ENCODE measurements around the gene OAT.

OAT gene

GRCh38 chr10:124367936-124368335 is 50.8 kb downstream of the OAT start:
- no peak for TF ChIP-seq SPI1 (IDR thresholded peaks at IDR 0.05; ENCODE audit: borderline replicate concordance, low read depth)
- TF ChIP-seq GABPA (IDR thresholded peaks at IDR 0.05; ENCODE audit: low read depth), result no peak
- no peak for TF ChIP-seq POLR2AphosphoS5 (IDR thresholded peaks at IDR 0.05; ENCODE audit: low read depth)
- DNase-seq (ENCODE audit: low read depth in 1 of 2, low spot score in 1 of 2), result no peak
- Histone ChIP-seq H3K27me3 (ENCODE audit: insufficient read depth, poor library complexity, severe bottlenecking) (peaks cover 10% of the 10 kb centered on the region), H3K27ac (replicated peaks) (no peak overlapping the region), H3K4me3 (replicated peaks; ENCODE audit: insufficient read depth, low read length) (no peak overlapping the region)

- Histone ChIP-seq H3K27me3 (ENCODE audit: insufficient read depth, poor library complexity, severe bottlenecking) (peaks cover 10% of the 10 kb centered on the region), H3K27ac (replicated peaks) (no peak overlapping the region), H3K4me3 (replicated peaks; ENCODE audit: insufficient read depth, low read length) (no peak overlapping the region)
- TF ChIP-seq SPI1 (IDR thresholded peaks at IDR 0.05; ENCODE audit: borderline replicate concordance, low read depth), result no peak
- TF ChIP-seq POLR2AphosphoS5 (IDR thresholded peaks at IDR 0.05; ENCODE audit: low read depth), result no peak
- TF ChIP-seq REST (IDR thresholded peaks at IDR 0.05; ENCODE audit: insufficient replicate concordance, low read depth), result no peak
- no peak for TF ChIP-seq GABPA (IDR thresholded peaks at IDR 0.05; ENCODE audit: low read depth)
- TF ChIP-seq, protein P1, sequence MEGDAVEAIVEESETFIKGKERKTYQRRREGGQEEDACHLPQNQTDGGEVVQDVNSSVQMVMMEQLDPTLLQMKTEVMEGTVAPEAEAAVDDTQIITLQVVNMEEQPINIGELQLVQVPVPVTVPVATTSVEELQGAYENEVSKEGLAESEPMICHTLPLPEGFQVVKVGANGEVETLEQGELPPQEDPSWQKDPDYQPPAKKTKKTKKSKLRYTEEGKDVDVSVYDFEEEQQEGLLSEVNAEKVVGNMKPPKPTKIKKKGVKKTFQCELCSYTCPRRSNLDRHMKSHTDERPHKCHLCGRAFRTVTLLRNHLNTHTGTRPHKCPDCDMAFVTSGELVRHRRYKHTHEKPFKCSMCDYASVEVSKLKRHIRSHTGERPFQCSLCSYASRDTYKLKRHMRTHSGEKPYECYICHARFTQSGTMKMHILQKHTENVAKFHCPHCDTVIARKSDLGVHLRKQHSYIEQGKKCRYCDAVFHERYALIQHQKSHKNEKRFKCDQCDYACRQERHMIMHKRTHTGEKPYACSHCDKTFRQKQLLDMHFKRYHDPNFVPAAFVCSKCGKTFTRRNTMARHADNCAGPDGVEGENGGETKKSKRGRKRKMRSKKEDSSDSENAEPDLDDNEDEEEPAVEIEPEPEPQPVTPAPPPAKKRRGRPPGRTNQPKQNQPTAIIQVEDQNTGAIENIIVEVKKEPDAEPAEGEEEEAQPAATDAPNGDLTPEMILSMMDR (IDR thresholded peaks at IDR 0.05; ENCODE audit: insufficient read depth, low read length), result no peak
- no peak for DNase-seq (ENCODE audit: low read depth in 1 of 2, low spot score in 1 of 2)
These were observed 51.3 kb downstream of the OAT start for GRCh38 chr10:124367414-124367813.

GRCh38 chr10:124366825-124367224 is 51.9 kb downstream of the OAT start:
- H3K4me3 ChIP-seq (replicated peaks; ENCODE audit: insufficient read depth, low read length), result no peak overlapping the region
- no peak for DNase-seq (ENCODE audit: low read depth in 1 of 2, low spot score in 1 of 2)
- H3K27ac ChIP-seq (replicated peaks), result no peak overlapping the region
- H3K27me3 ChIP-seq (ENCODE audit: insufficient read depth, poor library complexity, severe bottlenecking), result peaks cover 10% of the 10 kb centered on the region
- TF ChIP-seq POLR2AphosphoS5 (IDR thresholded peaks at IDR 0.05; ENCODE audit: low read depth), result no peak
- no peak for TF ChIP-seq REST (IDR thresholded peaks at IDR 0.05; ENCODE audit: insufficient replicate concordance, low read depth)
- TF ChIP-seq, protein P1 (IDR thresholded peaks at IDR 0.05; ENCODE audit: insufficient read depth, low read length), result no peak
- no peak for TF ChIP-seq SPI1 (IDR thresholded peaks at IDR 0.05; ENCODE audit: borderline replicate concordance, low read depth)
- no peak for TF ChIP-seq GABPA (IDR thresholded peaks at IDR 0.05; ENCODE audit: low read depth)

DNA sequence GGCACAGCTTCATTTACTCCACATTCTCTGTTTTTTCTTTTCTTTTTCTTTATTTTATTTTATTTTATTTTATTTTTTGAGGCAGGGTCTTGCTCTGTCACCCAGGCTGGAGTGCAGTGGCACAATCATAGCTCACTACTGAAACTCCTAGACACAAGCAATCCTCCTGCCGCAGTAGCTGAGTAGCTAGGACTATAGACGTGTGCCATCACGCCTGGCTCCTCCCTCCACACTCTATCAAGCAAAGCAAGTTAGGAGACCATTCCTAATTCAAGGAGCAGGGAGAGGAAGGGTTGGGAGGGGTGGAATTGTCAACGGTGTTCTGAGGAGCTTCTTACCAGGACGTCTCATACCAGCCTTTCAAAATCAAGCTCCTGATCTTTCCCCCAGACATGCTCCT is 52.4 kb downstream of the OAT start:
- H3K27me3 ChIP-seq (ENCODE audit: insufficient read depth, poor library complexity, severe bottlenecking), result peaks cover 10% of the 10 kb centered on the region
- DNase-seq (ENCODE audit: low read depth in 1 of 2, low spot score in 1 of 2), result no peak
- TF ChIP-seq REST (IDR thresholded peaks at IDR 0.05; ENCODE audit: insufficient replicate concordance, low read depth) (no peak), GABPA (IDR thresholded peaks at IDR 0.05; ENCODE audit: low read depth) (no peak), SPI1 (IDR thresholded peaks at IDR 0.05; ENCODE audit: borderline replicate concordance, low read depth) (no peak), POLR2AphosphoS5 (IDR thresholded peaks at IDR 0.05; ENCODE audit: low read depth) (no peak)
- TF ChIP-seq, protein P1 (IDR thresholded peaks at IDR 0.05; ENCODE audit: insufficient read depth, low read length), result no peak
- no peak overlapping the region for H3K4me3 ChIP-seq (replicated peaks; ENCODE audit: insufficient read depth, low read length)
- no peak overlapping the region for H3K27ac ChIP-seq (replicated peaks)
